SU-DHL-6 (cell line): Measurements from ENCODE around the gene MFAP5.

Experiments
- CTCF ChIP-seq: fragments of 200-600 bp; sonication (generic); IDR thresholded peaks from one replicate; pipeline ENCODE4 v1.5.1; 2017; ENCODE audit warnings: antibody characterized with exemption, mild to moderate bottlenecking, low read length, moderate library complexity; ENCODE audit not compliant: insufficient read depth, poor library complexity, severe bottlenecking
- EZH2phosphoT487 ChIP-seq: fragments of 200-600 bp; sonication (generic), shearing (Covaris generic); conservative IDR thresholded peaks from 2 replicates; pipeline ENCODE4 v1.6.1; 2018; ENCODE audit warnings: mild to moderate bottlenecking, antibody characterized with exemption, low read length, moderate library complexity, mixed read lengths

GRCh38 chr12:8661016-8661415, 1.6 kb downstream of the MFAP5 start:
- TF ChIP-seq CTCF (no peak), EZH2phosphoT487 (no peak)
